ENCODE data around the gene CACNA2D2.

GRCh38 chr3:50495609-50496423 is 7.6 kb downstream of the CACNA2D2 start:
- TF ChIP-seq RFX5 (IDR thresholded peaks at IDR 0.05; ENCODE audit: low read depth, low read length) (no peak), CTCF (conservative IDR thresholded peaks at IDR 0.05; ENCODE audit: low read depth, low read length) (no peak), POLR2A (IDR thresholded peaks at IDR 0.05; ENCODE audit: low read depth, low read length) (no peak), CEBPB (IDR thresholded peaks at IDR 0.05; ENCODE audit: low read depth, low read length) (no peak), RAD21 (IDR thresholded peaks at IDR 0.05; ENCODE audit: low read length) (no peak), MXI1 (IDR thresholded peaks at IDR 0.05; ENCODE audit: borderline replicate concordance, low read depth, low read length) (no peak), MAFK (IDR thresholded peaks at IDR 0.05; ENCODE audit: low read depth, low read length) (no peak)
